Epithelial cell of proximal tubule (primary cell): Measurements from ENCODE around the gene ZBED4. TPM values are rescaled to one million over a fixed set of nuclear protein-coding genes. Genes with fewer than 3 reads are reported as not detected.
"Not testable (repeated sequence)": the region's sequence is repeated elsewhere in the genome, so short reads cannot be mapped to it uniquely, and the experiment has no call there.

Experiments used
- DNase-seq: peaks from one replicate; pipeline ENCODE4 v3.0.0-alpha.2; 2011; ENCODE audit warnings: low read depth
- H3K4me3 ChIP-seq: 2 replicates; pipeline ENCODE4 v1.5.1; 2011; ENCODE audit warnings: low read depth, mild to moderate bottlenecking, low read length
- CTCF ChIP-seq: conservative IDR thresholded peaks from 2 replicates; pipeline ENCODE4 v1.5.1; 2012; ENCODE audit warnings: low read depth, mild to moderate bottlenecking, low read length
- total RNA-seq: library from RNA; depleted of rRNA; stranded (reverse); fragments of >200 nt; gene quantifications from 2 replicates; pipeline ENCODE4 v1.2.3, GENCODE V29; 2015

The ZBED4 gene
- total RNA-seq, 1 donor from 2014 or later, result 14.5 TPM

DNA sequence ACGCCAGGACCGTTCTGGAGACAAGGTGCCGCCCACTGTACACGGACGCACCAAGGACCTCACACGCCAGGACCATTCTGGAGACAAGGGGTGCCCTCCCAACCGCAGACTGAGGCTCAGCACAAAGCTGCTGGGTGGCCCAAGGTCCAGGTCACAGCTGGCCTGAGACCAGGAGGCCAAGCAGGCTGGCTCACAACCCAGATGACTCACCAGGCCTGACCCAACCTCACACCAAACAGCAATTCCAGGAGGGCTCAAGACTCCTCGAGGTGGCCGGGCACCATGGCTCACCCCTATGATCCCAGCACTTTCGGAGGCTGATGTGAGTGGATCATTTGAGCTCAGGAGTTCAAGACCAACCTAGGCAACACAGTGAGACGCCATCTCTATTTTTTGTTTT is 40.8 kb upstream of the ZBED4 start:
- no peak for TF ChIP-seq CTCF
- DNase-seq, result no peak
- H3K4me3 ChIP-seq, result no peak overlapping the region

DNA sequence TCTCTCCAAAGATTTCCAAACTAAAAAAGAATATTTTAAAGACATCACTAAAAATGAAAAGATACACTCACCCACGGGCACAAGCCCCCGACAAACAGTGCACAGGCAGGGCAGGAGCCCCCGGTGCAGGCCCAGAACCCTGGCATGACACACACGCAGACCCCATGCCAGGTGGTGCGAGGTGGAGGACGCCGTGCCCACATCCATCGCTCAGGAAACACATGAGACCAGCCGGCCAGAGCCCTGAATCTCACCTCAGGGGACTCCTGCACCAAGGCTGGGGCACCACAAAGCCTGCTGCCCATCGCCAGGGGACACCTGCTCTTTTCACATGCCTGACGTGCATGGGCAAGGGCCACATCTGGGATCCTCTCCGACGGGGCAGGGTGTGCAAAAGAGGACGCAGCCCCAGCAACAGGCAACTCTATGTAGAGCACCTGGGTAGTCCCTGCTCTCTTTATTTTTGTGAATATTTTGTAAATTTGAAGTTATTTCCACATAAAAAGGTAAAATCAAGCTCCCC is 39.4 kb upstream of the ZBED4 start:
- H3K4me3 ChIP-seq, result no peak overlapping the region
- no peak for DNase-seq
- no peak for TF ChIP-seq CTCF

DNA sequence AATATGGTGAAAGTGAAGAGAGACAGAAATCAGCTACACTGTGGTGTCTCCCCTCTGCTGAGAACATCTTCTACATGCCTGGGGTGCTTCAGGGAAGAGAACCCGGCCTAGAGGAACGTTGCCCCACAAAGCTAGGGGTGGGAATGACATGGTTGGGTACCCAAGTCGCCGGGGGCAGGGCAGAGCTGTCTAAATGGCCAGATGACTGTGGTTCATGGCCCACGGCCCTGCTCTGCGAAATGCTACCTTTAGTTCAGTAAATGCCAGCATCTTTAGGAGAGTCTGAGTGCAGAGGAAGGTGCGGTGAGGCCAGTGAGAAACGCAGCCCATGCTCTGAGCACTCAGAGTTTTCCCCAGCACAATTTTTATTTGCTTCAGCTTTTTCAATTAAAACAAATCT is 38.8 kb upstream of the ZBED4 start:
- TF ChIP-seq CTCF, result no peak
- no peak for DNase-seq
- no peak overlapping the region for H3K4me3 ChIP-seq

GRCh38 chr22:49815641-49816091 is 38.0 kb upstream of the ZBED4 start:
- DNase-seq, result no peak
- no peak overlapping the region for H3K4me3 ChIP-seq
- TF ChIP-seq CTCF, result no peak

DNA sequence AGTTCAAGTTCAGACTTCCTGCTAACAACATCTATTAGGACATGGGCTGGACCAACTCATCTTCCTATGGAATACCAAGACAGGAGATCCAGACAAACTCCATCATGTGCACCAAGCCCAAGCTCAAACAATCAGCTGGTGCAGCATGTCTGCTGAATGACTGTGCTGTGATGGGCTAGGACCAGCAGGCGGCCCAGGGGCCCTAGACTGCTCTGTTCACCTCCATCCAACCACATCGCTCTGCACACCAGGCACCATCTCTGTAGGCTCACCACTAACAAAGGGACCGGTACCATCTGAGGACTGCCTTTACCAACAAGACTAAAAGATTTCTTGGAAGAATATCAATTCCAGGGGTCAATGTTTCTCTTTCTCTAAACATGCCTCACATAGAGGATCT is 36.3 kb upstream of the ZBED4 start:
- no peak for DNase-seq
- TF ChIP-seq CTCF, result no peak

DNA sequence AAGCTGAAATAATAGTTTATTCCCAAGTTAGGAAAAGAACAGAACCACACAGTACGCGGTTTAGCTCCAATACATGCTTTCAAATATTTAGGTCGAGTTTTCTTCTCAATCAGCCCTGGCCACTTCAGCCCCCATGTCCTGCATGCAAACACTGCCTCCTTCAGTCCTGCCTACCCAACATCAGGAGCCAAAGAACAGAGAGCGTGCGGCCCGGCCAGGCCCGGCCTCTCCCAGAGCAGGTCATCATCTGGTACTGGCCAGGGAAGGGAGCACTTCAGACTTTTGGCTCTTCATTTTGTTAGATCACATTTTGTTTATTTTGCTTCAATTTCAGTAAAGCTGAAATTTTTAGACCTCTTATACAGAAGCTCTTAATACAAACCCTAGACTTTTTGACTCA is 32.7 kb upstream of the ZBED4 start:
- H3K4me3 ChIP-seq, result no peak overlapping the region
- no peak for DNase-seq
- TF ChIP-seq CTCF, result peak; percentile 4

More for the DNA sequence above, 36.3 kb upstream of the ZBED4 start:
- H3K4me3 ChIP-seq, result no peak overlapping the region

GRCh38 chr22:49821741-49822140 is 31.9 kb upstream of the ZBED4 start:
- DNase-seq, H3K4me3 ChIP-seq: not testable (repeated sequence)
